Right hindlimb (tissue), 1 donor: Measurements from ENCODE around the gene SEMA7A.
"Not testable (repeated sequence)": the region's sequence is repeated elsewhere in the genome, so short reads cannot be mapped to it uniquely, and the experiment has no call there.

Experiments
- DNase-seq: peaks from one replicate; pipeline ENCODE4 v3.0.0-alpha.2; 2018

Gene SEMA7A, protein sequence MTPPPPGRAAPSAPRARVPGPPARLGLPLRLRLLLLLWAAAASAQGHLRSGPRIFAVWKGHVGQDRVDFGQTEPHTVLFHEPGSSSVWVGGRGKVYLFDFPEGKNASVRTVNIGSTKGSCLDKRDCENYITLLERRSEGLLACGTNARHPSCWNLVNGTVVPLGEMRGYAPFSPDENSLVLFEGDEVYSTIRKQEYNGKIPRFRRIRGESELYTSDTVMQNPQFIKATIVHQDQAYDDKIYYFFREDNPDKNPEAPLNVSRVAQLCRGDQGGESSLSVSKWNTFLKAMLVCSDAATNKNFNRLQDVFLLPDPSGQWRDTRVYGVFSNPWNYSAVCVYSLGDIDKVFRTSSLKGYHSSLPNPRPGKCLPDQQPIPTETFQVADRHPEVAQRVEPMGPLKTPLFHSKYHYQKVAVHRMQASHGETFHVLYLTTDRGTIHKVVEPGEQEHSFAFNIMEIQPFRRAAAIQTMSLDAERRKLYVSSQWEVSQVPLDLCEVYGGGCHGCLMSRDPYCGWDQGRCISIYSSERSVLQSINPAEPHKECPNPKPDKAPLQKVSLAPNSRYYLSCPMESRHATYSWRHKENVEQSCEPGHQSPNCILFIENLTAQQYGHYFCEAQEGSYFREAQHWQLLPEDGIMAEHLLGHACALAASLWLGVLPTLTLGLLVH

DNA sequence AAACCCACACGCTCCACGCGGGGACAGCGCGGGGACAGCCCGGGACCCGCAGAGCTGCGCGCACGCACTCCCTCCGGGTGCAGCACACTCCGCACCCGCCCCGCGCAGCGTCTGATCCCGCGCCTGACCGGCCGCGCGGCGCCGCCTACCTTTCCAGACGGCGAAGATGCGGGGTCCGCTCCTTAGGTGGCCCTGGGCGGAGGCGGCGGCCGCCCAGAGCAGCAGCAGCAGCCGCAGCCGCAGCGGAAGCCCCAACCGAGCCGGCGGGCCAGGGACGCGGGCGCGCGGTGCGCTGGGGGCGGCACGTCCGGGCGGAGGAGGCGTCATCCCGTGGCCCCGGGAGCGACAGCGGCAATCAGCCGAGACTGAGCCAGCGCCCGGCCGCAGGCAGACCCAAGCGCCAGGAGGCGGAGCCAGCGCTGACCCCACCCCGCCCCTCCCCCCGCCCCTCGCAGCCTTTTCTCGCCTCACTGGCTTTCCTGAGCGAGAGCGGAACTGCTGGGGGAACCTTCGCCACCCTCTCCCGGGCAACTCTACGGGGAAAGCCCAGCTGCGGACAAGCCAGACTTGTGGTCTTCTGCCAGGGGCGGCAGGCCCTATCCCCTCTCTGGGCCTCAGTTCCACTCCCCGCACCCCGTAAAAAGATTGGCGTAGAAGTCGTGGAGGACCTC lies at the start of gene SEMA7A:
TSS of gene SEMA7A (minus strand) at position 367 of the 671 bp plus-strand sequence. CDS start at position 327, 40 bp downstream.
- DNase-seq, result peak; percentile 94

GRCh38 chr15:74482661-74483060 lies 48.9 kb upstream of the SEMA7A start:
- no peak for DNase-seq

GRCh38 chr15:74480364-74480763 lies 46.6 kb upstream of the SEMA7A start:
- not testable (repeated sequence) for DNase-seq

- DNase-seq, result not testable (repeated sequence)
These were observed 37.9 kb upstream of the SEMA7A start for GRCh38 chr15:74471621-74472020.

DNA sequence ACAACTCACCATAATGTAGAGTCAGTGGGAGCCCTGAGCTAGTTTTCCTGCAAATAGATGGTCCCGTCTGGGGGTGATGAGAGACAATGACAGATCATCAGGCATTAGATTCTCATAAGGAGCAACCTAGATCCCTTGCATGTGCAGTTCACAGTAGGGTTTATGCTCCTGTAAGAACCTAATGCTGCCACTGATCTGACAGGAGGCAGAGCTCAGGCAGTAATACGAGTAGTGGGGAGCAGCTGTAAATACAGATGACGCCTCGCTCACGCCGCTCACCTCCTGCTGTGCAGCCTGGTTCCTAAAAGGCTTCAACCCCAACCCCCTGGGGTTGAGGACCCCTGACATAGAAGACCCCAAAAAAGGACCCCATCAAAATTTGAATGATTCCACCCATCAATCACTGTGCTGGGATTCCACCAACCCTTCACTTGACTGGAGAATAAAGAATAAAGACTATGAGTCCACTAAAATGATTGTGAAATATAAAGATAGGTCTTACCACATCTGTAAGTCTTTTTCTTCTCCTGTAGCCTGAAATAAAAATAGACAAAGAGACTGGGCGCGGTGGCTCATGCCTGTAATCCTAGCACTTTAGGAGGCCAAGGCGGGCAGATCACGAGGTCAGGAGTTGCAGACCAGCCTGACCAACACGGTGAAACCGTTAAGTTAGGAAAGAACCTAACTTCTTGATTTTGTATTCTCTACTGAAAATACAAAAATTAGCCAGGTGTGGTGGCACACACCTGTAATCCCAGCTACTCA lies 37.1 kb upstream of the SEMA7A start:
- no peak for DNase-seq

DNA sequence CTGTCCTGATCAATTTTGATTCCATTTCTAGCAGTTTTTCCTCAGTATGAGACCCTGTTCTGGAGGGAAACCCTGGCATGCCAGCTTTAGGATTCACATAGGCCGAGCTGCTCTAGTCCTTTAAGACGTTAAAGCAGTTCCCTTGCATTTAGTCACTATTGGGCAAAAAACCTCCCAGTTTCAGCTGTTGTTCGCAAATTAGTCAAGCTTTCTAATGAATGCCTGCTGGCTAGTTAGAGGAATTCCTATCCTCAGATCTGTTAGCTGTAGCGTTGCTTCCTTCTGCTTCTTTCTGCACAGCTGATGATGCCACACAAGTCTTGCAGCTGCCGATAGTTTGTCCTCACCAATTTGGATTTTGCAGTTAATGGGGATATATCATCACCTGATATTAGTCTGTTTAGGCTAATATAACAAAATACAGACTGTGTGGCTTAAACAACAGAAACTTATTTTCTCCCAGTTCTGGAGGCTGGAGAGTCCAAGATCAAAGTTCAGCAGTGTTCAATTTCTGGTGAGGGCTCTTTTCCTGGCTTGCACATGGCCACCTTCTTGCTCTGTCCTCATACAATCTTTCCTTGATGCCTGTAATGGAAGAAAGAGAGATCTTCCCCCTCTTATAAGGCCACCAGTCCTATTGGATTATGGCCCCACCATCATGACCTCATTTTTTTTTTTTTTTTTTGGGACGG lies 34.7 kb upstream of the SEMA7A start:
- DNase-seq, result no peak

DNA sequence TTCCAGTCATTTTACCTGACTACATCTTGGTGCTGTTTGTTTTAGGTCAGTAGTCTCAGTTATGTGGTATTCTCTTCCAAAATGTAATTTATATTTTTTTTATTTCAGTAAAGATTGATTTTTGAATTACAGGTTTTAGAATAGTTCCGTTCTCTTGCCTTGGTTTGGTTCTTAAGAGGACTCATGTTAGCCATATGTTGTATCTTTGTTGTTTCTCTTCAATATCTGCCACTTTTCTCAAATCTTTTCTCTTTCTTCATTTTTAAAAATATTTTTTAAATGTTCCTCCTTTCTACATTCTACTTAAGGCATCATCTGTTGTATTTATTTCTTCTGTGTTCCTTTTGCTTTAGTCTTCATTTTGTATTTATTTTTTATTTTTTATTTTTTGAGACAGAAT lies 32.8 kb upstream of the SEMA7A start:
- no peak for DNase-seq

GRCh38 chr15:74464897-74465296 lies 31.1 kb upstream of the SEMA7A start:
- no peak for DNase-seq

DNA sequence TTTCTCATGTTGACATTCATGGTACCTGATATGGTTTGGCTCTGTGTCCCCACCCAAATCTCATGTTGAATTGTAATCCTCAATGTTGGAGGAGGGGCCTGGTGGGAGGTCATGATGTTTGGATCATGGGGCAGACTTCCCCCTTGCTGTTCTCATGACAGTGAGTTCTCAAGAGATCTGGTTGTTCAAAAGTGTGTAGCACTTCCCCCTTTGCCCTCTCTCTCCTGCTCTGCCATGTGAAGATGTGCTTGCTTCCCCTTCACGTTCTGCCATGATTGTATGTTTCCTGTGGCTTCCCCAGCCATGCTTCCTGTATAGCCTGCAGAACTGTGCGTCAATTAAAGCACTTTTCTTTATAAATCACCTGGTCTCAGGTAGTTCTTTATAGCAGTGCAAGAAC lies 30.5 kb upstream of the SEMA7A start:
- no peak for DNase-seq

DNA sequence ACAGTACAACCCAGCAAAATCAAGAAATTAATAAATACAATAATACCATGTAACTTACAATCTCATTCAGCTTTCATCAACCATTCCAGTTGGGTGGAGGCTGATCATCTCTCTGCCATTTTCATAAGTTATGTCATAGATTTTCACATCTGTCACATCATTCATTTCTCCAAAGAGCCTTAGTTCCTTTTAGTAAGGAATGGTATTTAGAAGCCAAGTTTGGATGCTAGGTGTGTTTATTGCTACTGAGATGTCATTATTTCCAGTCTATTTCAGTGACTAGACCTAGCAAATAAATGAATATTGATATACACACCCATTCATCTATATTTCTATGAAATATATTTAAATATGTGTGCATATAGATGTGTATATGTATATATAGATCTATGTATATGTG lies 29.9 kb upstream of the SEMA7A start:
- DNase-seq, result no peak

DNA sequence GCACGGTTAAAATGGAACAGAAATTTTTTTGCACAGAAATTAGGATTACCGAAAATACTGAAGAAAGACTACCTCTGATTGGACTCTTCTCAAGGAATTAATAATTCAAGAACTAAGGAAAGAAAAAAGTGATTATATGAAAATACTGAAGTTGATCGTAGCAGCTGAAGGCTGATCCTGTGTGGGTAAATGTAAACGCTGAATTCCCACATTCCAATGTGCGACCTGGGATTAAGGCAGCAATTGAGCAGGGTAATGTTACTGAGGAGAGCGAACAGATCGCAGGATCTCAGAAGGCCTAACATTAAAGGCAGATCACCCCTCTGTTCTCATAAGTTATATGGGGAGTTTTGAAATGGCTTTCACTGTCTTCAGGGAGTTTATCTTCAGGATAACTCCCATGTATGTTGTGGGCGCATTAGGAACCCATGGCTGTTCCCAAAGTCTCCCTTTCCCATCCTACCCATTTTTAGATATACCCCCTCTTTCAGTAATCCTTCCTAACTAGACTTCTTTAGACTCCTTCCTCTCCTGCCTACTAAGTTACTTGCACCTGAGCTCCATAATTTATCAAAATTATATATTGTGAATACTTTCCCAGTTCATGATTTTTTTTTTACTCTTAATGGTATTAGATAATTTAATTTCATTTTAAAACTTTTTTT lies 28.2 kb upstream of the SEMA7A start:
- no peak for DNase-seq

DNA sequence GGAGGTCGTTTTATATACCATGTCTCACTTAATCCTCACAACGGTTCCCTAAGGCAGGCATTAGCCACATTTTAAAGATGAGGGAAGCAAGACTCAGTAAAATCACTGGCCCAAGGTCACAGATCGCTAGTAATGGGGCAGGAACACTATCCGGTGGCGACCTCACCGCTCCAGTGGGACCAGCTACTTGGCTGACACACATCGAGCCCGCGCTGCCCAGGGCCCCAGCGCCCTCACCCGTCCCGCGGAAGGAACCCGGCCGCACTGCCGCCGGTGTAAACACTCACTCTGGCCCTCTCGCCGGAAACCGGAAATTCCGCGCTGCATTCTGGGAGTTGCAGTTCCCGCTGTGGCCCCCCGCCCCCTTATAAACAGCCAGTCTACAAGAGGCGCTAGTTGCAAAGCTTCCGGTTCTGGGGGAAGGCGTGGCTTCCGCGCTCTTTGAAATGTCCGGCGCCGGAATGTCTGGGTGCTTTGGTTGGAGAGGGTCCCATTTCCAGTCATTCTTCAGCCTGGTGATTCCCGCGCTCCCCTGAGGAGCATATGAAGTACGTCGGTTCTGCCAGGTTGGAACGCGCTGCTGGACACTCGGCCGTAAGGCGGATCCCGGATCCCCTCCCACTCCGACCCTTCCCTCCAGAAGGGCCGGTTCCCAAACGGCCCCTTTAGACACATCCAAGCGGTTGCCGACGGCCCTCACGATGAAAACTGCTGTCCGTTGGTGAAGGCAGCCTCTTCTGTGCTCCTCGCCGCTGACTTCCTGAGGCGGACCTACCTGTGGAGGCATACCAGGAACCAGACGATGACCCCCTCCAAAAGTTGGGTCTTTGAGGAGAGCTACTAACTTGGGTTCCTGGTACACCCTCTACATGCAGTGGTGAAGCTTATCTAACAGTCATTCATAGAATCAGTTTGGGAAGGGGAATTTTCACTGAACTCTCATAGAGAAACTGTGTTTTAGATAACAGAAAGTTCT lies 27.4 kb upstream of the SEMA7A start, which contains the start of gene UBL7:
TSS of gene UBL7 (minus strand) at position 290 of the 976 bp plus-strand sequence. CDS start 2,293 bp downstream, outside the sequence.
- peak; percentile 99 for DNase-seq

DNA sequence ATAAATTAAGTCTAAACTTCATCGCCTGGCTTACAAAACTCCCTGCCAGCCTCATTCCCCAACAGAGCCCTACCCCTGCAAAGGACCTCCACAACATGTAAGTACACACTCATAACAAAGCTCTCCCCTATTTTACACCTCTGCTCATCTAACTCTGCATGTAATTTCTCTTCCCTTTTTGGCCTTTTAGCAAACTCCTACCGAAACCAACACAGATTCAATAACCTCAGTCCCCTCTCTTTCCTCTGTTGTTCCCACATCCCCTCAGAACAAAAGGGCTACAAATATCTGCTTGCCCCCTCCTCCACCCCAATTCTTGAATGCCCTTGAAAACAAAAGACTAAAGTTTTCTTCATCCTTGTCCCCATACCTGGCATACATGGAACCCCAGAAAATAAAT lies 26.5 kb upstream of the SEMA7A start:
- no peak for DNase-seq

- not testable (repeated sequence) for DNase-seq
These were observed 26.0 kb upstream of the SEMA7A start for GRCh38 chr15:74459798-74460197.

DNA sequence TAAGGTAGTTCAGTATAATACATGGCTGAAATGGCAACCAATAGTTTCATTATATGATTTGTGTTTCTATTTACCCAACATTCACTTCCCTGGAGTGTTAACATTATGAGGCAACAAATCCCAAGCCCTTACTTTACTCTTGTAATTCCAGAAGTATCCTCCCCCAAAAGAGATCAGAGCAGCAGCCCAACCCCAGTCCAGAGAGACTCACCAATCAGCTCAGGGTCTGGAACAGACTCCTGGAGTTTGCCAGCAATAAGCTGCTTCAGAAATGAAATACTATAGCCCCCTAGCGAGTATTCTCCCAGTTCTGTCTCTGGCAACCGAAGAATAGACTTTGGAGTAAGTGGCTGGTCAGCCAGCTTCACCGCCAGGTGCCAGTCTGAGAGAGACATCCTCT lies 24.7 kb upstream of the SEMA7A start:
- no peak for DNase-seq

DNA sequence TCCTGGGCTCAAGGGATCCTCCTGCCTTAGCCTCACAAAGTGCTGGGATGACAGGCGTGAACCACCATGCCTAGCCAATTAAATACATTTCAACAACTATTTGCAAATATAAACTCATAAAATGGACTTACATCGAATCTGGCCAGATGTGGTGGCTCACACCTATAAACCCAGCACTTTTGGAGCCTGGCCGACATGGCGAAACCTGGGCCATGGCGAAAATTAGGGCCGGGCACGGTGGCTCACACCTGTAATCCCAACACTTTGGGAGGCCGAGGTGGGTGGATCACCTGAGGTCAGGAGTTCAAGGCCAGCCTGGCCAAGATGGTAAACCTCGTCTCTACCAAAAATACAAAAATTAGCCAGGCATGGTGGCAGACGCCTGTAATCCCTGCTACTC lies 23.3 kb upstream of the SEMA7A start:
- DNase-seq, result not testable (repeated sequence)

DNA sequence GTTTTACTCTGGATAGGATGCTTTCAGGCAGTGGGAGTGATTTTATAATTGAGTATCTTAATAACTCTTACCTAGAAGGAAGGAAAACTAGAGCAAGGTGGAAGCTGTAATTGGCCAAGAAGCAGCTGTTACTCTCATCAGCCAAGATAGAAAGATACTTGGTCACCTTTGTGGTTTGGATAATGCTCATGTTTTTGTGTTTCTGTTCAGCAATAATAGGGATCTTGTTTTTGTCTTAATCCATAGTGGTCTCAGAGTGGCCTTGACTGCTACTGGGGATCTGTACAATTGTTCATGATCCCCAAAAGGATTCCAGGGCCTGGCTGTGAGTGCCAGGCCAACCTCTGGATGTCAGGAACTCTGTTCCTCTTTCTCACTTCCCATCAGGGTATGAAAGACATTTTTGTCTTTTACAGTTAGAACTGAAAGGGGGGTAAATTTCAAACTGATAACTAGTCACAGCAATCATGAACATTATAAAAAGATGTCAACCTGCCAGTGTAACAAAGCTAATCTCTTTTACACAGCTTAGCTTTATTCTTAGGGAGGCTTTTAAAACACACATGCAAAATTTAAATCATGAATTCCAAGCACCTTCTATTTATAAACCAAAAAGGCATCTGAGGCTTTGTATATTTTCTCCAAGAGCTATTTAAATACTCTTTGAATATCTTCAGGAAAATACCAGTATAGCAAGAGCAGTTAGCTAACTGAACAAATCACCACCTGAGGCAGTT lies 21.2 kb upstream of the SEMA7A start:
- DNase-seq, result no peak

DNA sequence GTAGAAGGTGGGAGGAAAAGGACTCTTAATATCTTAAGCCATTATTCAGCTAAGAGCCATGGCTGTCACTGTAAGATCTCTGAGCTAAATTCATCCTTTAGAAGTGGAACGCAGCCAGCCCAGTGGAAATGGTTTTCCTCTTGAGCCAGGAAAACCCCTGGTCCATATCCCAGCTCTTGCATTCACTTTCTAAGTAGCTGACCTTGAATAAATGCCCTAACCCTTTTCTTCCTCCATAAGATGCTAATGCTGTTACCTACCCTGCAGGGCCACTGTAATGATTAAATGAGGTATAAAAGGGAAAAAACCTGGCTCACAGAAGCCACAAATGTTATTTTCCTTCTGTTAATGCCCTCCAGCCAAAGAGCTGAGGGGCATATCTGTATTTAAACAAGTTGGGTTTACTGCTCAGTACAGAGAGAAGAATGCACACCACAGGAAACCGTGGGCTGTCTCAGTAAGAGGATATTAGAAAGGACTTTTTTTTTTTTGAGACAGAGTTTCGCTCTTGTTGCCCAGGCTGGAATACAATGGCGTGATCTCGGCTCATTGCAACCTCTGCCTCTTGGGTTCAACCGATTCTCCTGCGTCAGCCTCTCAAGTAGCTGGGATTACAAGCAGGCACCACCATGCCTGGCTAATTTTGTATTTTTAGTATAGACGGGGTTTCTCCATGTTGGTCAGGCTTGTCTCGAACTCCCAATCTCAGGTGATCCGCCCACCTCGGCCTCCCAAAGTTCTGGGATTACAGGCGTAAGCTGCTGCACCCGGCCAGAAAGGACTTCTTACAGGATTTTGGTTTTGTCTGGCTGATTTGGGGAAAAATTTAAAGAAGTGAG lies 20.4 kb upstream of the SEMA7A start:
- DNase-seq, result no peak
